ENCODE results near the gene CHPF2.

CHPF2 gene

GRCh38 chr7:151236406-151236805 is 4.1 kb downstream of the CHPF2 start:
- no peak for DNase-seq

- DNase-seq, result no peak
These were observed 5.2 kb downstream of the CHPF2 start for GRCh38 chr7:151237244-151238189.

GRCh38 chr7:151238190-151238810 is 6.0 kb downstream of the CHPF2 start:
- DNase-seq, result no peak

GRCh38 chr7:151238924-151239836 is 6.9 kb downstream of the CHPF2 start:
- DNase-seq, result no peak

GRCh38 chr7:151239837-151240459 is 7.7 kb downstream of the CHPF2 start:
- DNase-seq, result no peak

GRCh38 chr7:151240536-151240935 is 8.3 kb downstream of the CHPF2 start:
- DNase-seq, result no peak

GRCh38 chr7:151240942-151241754 is 8.9 kb downstream of the CHPF2 start:
- DNase-seq, result no peak

GRCh38 chr7:151241755-151242096 is 9.4 kb downstream of the CHPF2 start:
- DNase-seq, result no peak

GRCh38 chr7:151242159-151243044 is 10.1 kb downstream of the CHPF2 start:
- no peak for DNase-seq

GRCh38 chr7:151243045-151243349 is 10.7 kb downstream of the CHPF2 start:
- DNase-seq, result no peak

GRCh38 chr7:151243408-151244195 is 11.3 kb downstream of the CHPF2 start:
- DNase-seq, result peak; percentile 52

- no peak for DNase-seq
These were observed 12.0 kb downstream of the CHPF2 start for GRCh38 chr7:151244196-151244840.

GRCh38 chr7:151244841-151245346 is 12.6 kb downstream of the CHPF2 start:
- no peak for DNase-seq

GRCh38 chr7:151245360-151246101 is 13.2 kb downstream of the CHPF2 start:
- peak; percentile 47 for DNase-seq

- DNase-seq, result no peak
These were observed 14.0 kb downstream of the CHPF2 start for GRCh38 chr7:151246102-151246850.

GRCh38 chr7:151246851-151247580 is 14.7 kb downstream of the CHPF2 start:
- DNase-seq, result peak; percentile 77
